Airway epithelial cell (primary cell): ENCODE measurements around the gene ZNF358. TPM values are rescaled to one million over a fixed set of nuclear protein-coding genes. Genes with fewer than 3 reads are reported as not detected.

Experiments
- total RNA-seq: library from RNA; depleted of rRNA; stranded (reverse); fragments of >200 nt; gene quantifications from 2 replicates; pipeline ENCODE4 v1.2.3, GENCODE V29; 2015

ZNF358 gene
- total RNA-seq, result 26.9 and 30.2 TPM in 2 replicates

GRCh38 chr19:7515645-7516151, at the start of gene ZNF358:
Gene ZNF358, plus strand, starts transcription at chr19:7516103. Its CDS starts 3,140 bp downstream, at chr19:7519243.

GRCh38 chr19:7488736-7489353, 27.1 kb upstream of the ZNF358 start, which contains the start of gene PEX11G:
Gene PEX11G, minus strand, starts transcription at chr19:7489035. Its CDS starts 25 bp downstream, at chr19:7489010.

GRCh38 chr19:7522072-7522922, 6.4 kb downstream of the ZNF358 start, which contains the start of gene MCOLN1:
Gene MCOLN1, plus strand, starts transcription at chr19:7522624. Its CDS starts 127 bp downstream, at chr19:7522751.

GRCh38 chr19:7535047-7535997, 19.4 kb downstream of the ZNF358 start, which contains the start of gene PNPLA6:
Gene PNPLA6, plus strand, starts transcription at chr19:7535717. Its CDS starts 72 bp downstream, at chr19:7535789.

Other genes with a start within 250 kb of the ZNF358 start
- 5.6 and 6.1 TPM in 2 replicates for gene INSR, start 221.7 kb upstream of the ZNF358 start, total RNA-seq
- gene ARHGEF18, start 167.2 kb upstream of the ZNF358 start, total RNA-seq, result 55.6 and 61.3 TPM in 2 replicates
- 3.9 and 4.5 TPM in 2 replicates for gene PEX11G, start 27.1 kb upstream of the ZNF358 start, total RNA-seq
- 2.7 and 3.2 TPM in 2 replicates for gene MCOLN1, start 6.5 kb downstream of the ZNF358 start, total RNA-seq
- gene PNPLA6, start 19.6 kb downstream of the ZNF358 start, total RNA-seq, result 74.9 and 77.3 TPM in 2 replicates
- 11.0 and 12.6 TPM in 2 replicates for gene CAMSAP3, start 79.8 kb downstream of the ZNF358 start, total RNA-seq
- gene XAB2, start 113.4 kb downstream of the ZNF358 start, total RNA-seq, result 34.7 and 37.8 TPM in 2 replicates
- 25.8 and 36.3 TPM in 2 replicates for gene PET100, start 113.7 kb downstream of the ZNF358 start, total RNA-seq
- not detected in 2 replicates for gene PCP2, start 117.6 kb downstream of the ZNF358 start, total RNA-seq
- 38.1 and 50.0 TPM in 2 replicates for gene STXBP2, start 121.0 kb downstream of the ZNF358 start, total RNA-seq
- not detected in 2 replicates for gene RETN, start 152.9 kb downstream of the ZNF358 start, total RNA-seq
- not detected in 2 replicates for gene MCEMP1, start 161.0 kb downstream of the ZNF358 start, total RNA-seq
- 115 and 131 TPM in 2 replicates for gene TRAPPC5, start 164.7 kb downstream of the ZNF358 start, total RNA-seq
- not detected in 2 replicates for gene FCER2, start 186.0 kb downstream of the ZNF358 start, total RNA-seq
- gene CLEC4G, start 216.0 kb downstream of the ZNF358 start, total RNA-seq, result not detected in 2 replicates
- gene CD209, start 231.4 kb downstream of the ZNF358 start, total RNA-seq, result not detected in 2 replicates
- gene CLEC4M, start 247.1 kb downstream of the ZNF358 start, total RNA-seq, result not detected in 2 replicates